Measurements from ENCODE around the gene PATE2.

DNA sequence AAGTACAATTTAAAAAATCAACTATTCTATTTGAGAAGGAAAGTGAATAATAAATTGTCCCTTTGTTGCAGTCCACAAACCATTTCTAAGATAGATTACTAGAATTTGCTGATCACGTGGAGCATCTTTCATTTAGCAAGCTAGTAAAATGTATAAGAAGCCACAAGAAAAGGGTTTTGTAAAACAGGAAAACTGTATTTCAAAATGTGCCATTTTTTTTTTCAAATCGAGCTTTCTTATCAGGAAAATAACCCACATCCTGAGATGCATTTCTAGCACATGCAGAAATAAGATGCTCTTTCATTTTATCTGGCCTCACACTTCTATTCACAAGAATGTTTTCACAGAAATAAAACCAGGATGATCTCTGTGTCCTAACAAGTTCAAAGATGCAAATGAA, 6.0 kb upstream of the PATE2 start:
- TF ChIP-seq YY1 (IDR thresholded peaks at IDR 0.05; ENCODE audit: insufficient read depth, insufficient read length) (no peak), ZNF274 (IDR thresholded peaks at IDR 0.05; ENCODE audit: low read depth, low read length) (no peak)
